Neural progenitor cell (in vitro differentiated cells): ENCODE results near the gene LYSMD1. TPM values are rescaled to one million over a fixed set of nuclear protein-coding genes. Genes with fewer than 3 reads are reported as not detected.
A peak's percentile ranks its signal among the peaks of the same experiment; 100 is the strongest.
"Not testable (repeated sequence)": the region's sequence is repeated elsewhere in the genome, so short reads cannot be mapped to it uniquely, and the experiment has no call there.

ENCODE experiments used
- DNase-seq: peaks from one replicate; pipeline ENCODE4 v3.0.0-alpha.2; 2016; ENCODE audit warnings: low spot score
- H2AFZ ChIP-seq: fragments of 200-600 bp; sonication (generic); replicated peaks from 2 replicates; pipeline ENCODE4 v1.6.1; 2016; ENCODE audit warnings: antibody characterized with exemption
- H3F3A ChIP-seq: fragments of 200-600 bp; sonication (generic); 2 replicates; pipeline ENCODE4 v1.6.1; 2016; ENCODE audit warnings: antibody characterized with exemption, low read depth
- H3K27ac ChIP-seq: fragments of 200-600 bp; sonication (generic); 2 replicates; pipeline ENCODE4 v1.5.1; 2016; ENCODE audit warnings: mild to moderate bottlenecking
- H3K27me3 ChIP-seq: fragments of 200-600 bp; sonication (generic); 2 replicates; pipeline ENCODE4 v1.6.1; 2016; ENCODE audit warnings: mild to moderate bottlenecking, moderate library complexity
- H3K36me3 ChIP-seq: fragments of 200-600 bp; sonication (generic); 2 replicates; pipeline ENCODE4 v1.5.1; 2016
- H3K4me1 ChIP-seq: fragments of 200-600 bp; sonication (generic); 2 replicates; pipeline ENCODE4 v1.6.1; 2016; ENCODE audit warnings: mixed run types
- H3K4me2 ChIP-seq: fragments of 200-600 bp; sonication (generic); 2 replicates; pipeline ENCODE4 v1.6.1; 2016
- H3K4me3 ChIP-seq: fragments of 200-600 bp; sonication (generic); 2 replicates; pipeline ENCODE4 v1.5.1; 2016
- H3K79me2 ChIP-seq: fragments of 200-600 bp; sonication (generic); 2 replicates; pipeline ENCODE4 v1.6.1; 2016; ENCODE audit warnings: low read depth
- H3K9ac ChIP-seq: fragments of 200-600 bp; sonication (generic); 2 replicates; pipeline ENCODE4 v1.6.1; 2016
- H3K9me3 ChIP-seq: fragments of 200-600 bp; sonication (generic); 2 replicates; pipeline ENCODE4 v1.5.1; 2016; ENCODE audit warnings: low read depth
- H4K20me1 ChIP-seq: fragments of 200-600 bp; sonication (generic); 2 replicates; pipeline ENCODE4 v1.6.1; 2016; ENCODE audit warnings: low read depth
- H3K27ac Mint-ChIP-seq: 3 replicates; pipeline ENCODE4 v1.8.0; 2021; ENCODE audit warnings: mixed read lengths
- H3K27me3 Mint-ChIP-seq: 2 replicates; pipeline ENCODE4 v1.8.0; 2022; ENCODE audit warnings: low read depth, mild to moderate bottlenecking, inconsistent platforms, moderate library complexity, mixed read lengths; ENCODE audit not compliant: insufficient read depth
- H3K36me3 Mint-ChIP-seq: 3 replicates; pipeline ENCODE4 v1.8.0; 2021; ENCODE audit warnings: mixed read lengths
- H3K4me1 Mint-ChIP-seq: 3 replicates; pipeline ENCODE4 v1.8.0; 2021; ENCODE audit warnings: mixed read lengths
- H3K4me3 Mint-ChIP-seq: 3 replicates; pipeline ENCODE4 v1.8.0; 2021; ENCODE audit warnings: mild to moderate bottlenecking, moderate library complexity, mixed read lengths
- H3K9me3 Mint-ChIP-seq: 3 replicates; pipeline ENCODE4 v1.8.0; 2020; ENCODE audit warnings: mixed read lengths
- CTCF ChIP-seq: fragments of 200-600 bp; sonication (generic); IDR thresholded peaks from 2 replicates; pipeline ENCODE4 v1.5.1; 2017; ENCODE audit warnings: antibody characterized with exemption, mild to moderate bottlenecking
- EZH2 ChIP-seq: fragments of 200-600 bp; sonication (generic); IDR thresholded peaks from 2 replicates; pipeline ENCODE4 v1.6.1; 2017; ENCODE audit warnings: antibody characterized with exemption, mild to moderate bottlenecking, moderate library complexity
- EZH2phosphoT487 ChIP-seq: fragments of 200-600 bp; sonication (generic); IDR thresholded peaks from 2 replicates; pipeline ENCODE4 v1.6.1; 2017; ENCODE audit warnings: antibody characterized with exemption
- total RNA-seq: library from RNA; depleted of rRNA; stranded (reverse); fragments of >200 nt; gene quantifications from 2 replicates; pipeline ENCODE4 v1.2.3, GENCODE V29; 2015; ENCODE audit warnings: low replicate concordance

LYSMD1 gene
- total RNA-seq, 1 donor from 2014 or later = 18.9 TPM

- Histone ChIP-seq H3K4me1 (peaks cover 8% of the 10 kb centered on the region), H4K20me1 (no peaks in the 10 kb centered on the region), H3K9me3 (no peaks in the 10 kb centered on the region), H3K36me3 (peaks cover 2% of the 10 kb centered on the region), H3K27me3 (peaks cover 4% of the 10 kb centered on the region), H3F3A (peaks cover 6% of the 10 kb centered on the region), H3K4me3 (peak within 1 kb of the TSS; percentile 99), H3K27ac (peak within 1 kb of the TSS; percentile 94), H3K79me2 (peaks cover 41% of the 10 kb centered on the region), H3K4me2 (peak within 1 kb of the TSS; percentile 99), H2AFZ (peak within 1 kb of the TSS; percentile 96), H3K9ac (peak within 1 kb of the TSS; percentile 95)
- peak; percentile 94 for DNase-seq
- H3K4me1 Mint-ChIP-seq = peaks cover 17% of the 10 kb centered on the region
- peak within 1 kb of the TSS; percentile 99 for H3K27ac Mint-ChIP-seq
- no peak for TF ChIP-seq CTCF
- TF ChIP-seq EZH2 = peak; percentile 29
- no peaks in the 10 kb centered on the region for H3K9me3 Mint-ChIP-seq
- peaks cover 12% of the 10 kb centered on the region for H3K36me3 Mint-ChIP-seq
- H3K4me3 Mint-ChIP-seq = peak within 1 kb of the TSS; percentile 100
- peaks cover 4% of the 10 kb centered on the region for H3K27me3 Mint-ChIP-seq
Measured at GRCh38 chr1:151189637-151190445, 24.1 kb upstream of the LYSMD1 start, which contains the start of gene VPS72. TSS of gene VPS72 (minus strand) at chr1:151190197. CDS start at chr1:151190121, 76 bp downstream.

GRCh38 chr1:151188667-151189066 is 23.0 kb upstream of the LYSMD1 start:
- peak overlapping the region; percentile 43 for H3K27ac Mint-ChIP-seq
- H3K4me1 ChIP-seq, H3K9me3 Mint-ChIP-seq, H3K9me3 ChIP-seq, H4K20me1 ChIP-seq, H3K27me3 ChIP-seq, H3K27ac ChIP-seq, H3F3A ChIP-seq, DNase-seq, H3K36me3 ChIP-seq, H2AFZ ChIP-seq, H3K27me3 Mint-ChIP-seq: not testable (repeated sequence)
- H3K4me2 ChIP-seq = peak overlapping the region; percentile 99
- H3K4me1 Mint-ChIP-seq = peaks cover 17% of the 10 kb centered on the region
- peaks cover 19% of the 10 kb centered on the region for H3K36me3 Mint-ChIP-seq
- peak overlapping the region; percentile 95 for H3K9ac ChIP-seq
- H3K79me2 ChIP-seq = peaks cover 41% of the 10 kb centered on the region
- H3K4me3 ChIP-seq = peak overlapping the region; percentile 99
- H3K4me3 Mint-ChIP-seq = peak overlapping the region; percentile 100

GRCh38 chr1:151187205-151187604 is 21.5 kb upstream of the LYSMD1 start:
- H3F3A ChIP-seq = peaks cover 6% of the 10 kb centered on the region
- H3K4me2 ChIP-seq = no peak overlapping the region
- no peak overlapping the region for H3K27ac ChIP-seq
- H2AFZ ChIP-seq = no peak overlapping the region
- DNase-seq = no peak
- H3K4me3 ChIP-seq = no peak overlapping the region
- H3K9me3 ChIP-seq = no peaks in the 10 kb centered on the region
- peaks cover 17% of the 10 kb centered on the region for H3K4me1 Mint-ChIP-seq
- peak overlapping the region; percentile 48 for H3K4me3 Mint-ChIP-seq
- TF ChIP-seq EZH2phosphoT487 = no peak
- no peaks in the 10 kb centered on the region for H4K20me1 ChIP-seq
- no peak overlapping the region for H3K9ac ChIP-seq
- no peaks in the 10 kb centered on the region for H3K27me3 ChIP-seq
- peaks cover 6% of the 10 kb centered on the region for H3K36me3 ChIP-seq
- peaks cover 41% of the 10 kb centered on the region for H3K79me2 ChIP-seq
- no peak overlapping the region for H3K27ac Mint-ChIP-seq
- peaks cover 8% of the 10 kb centered on the region for H3K4me1 ChIP-seq
- no peaks in the 10 kb centered on the region for H3K9me3 Mint-ChIP-seq
- no peaks in the 10 kb centered on the region for H3K27me3 Mint-ChIP-seq
- H3K36me3 Mint-ChIP-seq = peaks cover 26% of the 10 kb centered on the region

- Histone ChIP-seq H4K20me1 (no peaks in the 10 kb centered on the region), H3K4me1 (peaks cover 8% of the 10 kb centered on the region), H2AFZ (no peak overlapping the region), H3K36me3 (peaks cover 6% of the 10 kb centered on the region), H3K27ac (no peak overlapping the region), H3K4me3 (no peak overlapping the region), H3F3A (no peaks in the 10 kb centered on the region), H3K27me3 (no peaks in the 10 kb centered on the region), H3K9ac (no peak overlapping the region), H3K79me2 (peaks cover 34% of the 10 kb centered on the region), H3K9me3 (no peaks in the 10 kb centered on the region), H3K4me2 (no peak overlapping the region)
- Mint-ChIP-seq H3K4me1 (peaks cover 11% of the 10 kb centered on the region), H3K27me3 (no peaks in the 10 kb centered on the region), H3K4me3 (no peak overlapping the region), H3K36me3 (peaks cover 41% of the 10 kb centered on the region), H3K9me3 (no peaks in the 10 kb centered on the region), H3K27ac (no peak overlapping the region)
- no peak for DNase-seq
- no peak for TF ChIP-seq EZH2phosphoT487
- TF ChIP-seq EZH2 = no peak
- no peak for TF ChIP-seq CTCF
Measured at GRCh38 chr1:151184211-151184610, 18.5 kb upstream of the LYSMD1 start.
